Neural cell (in vitro differentiated cells): ENCODE data around the gene NFIB. TPM values are rescaled to one million over a fixed set of nuclear protein-coding genes. Genes with fewer than 3 reads are reported as not detected.

ENCODE experiments used
- H2AFZ ChIP-seq: fragments of 200-600, 300-800 bp; sonication (generic), shearing (Covaris generic); 2 replicates; pipeline ENCODE4 v1.6.0; 2014; ENCODE audit warnings: low read depth, mild to moderate bottlenecking, antibody characterized with exemption, low read length, moderate library complexity
- H3F3A ChIP-seq: fragments of 200-600 bp; shearing (Covaris generic); 2 replicates; pipeline ENCODE4 v1.6.1; 2016; ENCODE audit warnings: mild to moderate bottlenecking, moderate library complexity, mixed read lengths, antibody characterized with exemption, low read length; ENCODE audit not compliant: insufficient read depth, poor library complexity, severe bottlenecking
- H3K27ac ChIP-seq: fragments of 200-600, 300-800 bp; sonication (generic), shearing (Covaris generic); 2 replicates; pipeline ENCODE4 v1.5.1; 2014; ENCODE audit warnings: mild to moderate bottlenecking, low read length, moderate library complexity
- H3K27me3 ChIP-seq: fragments of 300-800, 200-600 bp; sonication (generic), shearing (Covaris generic); 2 replicates; pipeline ENCODE4 v1.6.0; 2014; ENCODE audit warnings: mild to moderate bottlenecking, low read depth, low read length, moderate library complexity; ENCODE audit not compliant: insufficient read depth
- H3K36me3 ChIP-seq: fragments of 300-800, 200-600 bp; sonication (generic), shearing (Covaris generic); 2 replicates; pipeline ENCODE4 v1.5.1; 2014; ENCODE audit warnings: mild to moderate bottlenecking, antibody characterized with exemption, low read length, moderate library complexity; ENCODE audit not compliant: insufficient read depth
- H3K4me2 ChIP-seq: fragments of 300-800, 200-600 bp; sonication (generic), shearing (Covaris generic); 2 replicates; pipeline ENCODE4 v1.6.0; 2014; ENCODE audit warnings: mild to moderate bottlenecking, low read length
- H3K4me3 ChIP-seq: fragments of 300-800, 200-600 bp; sonication (generic), shearing (Covaris generic); 2 replicates; pipeline ENCODE4 v1.5.1; 2014; ENCODE audit warnings: mild to moderate bottlenecking, low read length, moderate library complexity
- H3K79me2 ChIP-seq: fragments of 200-600 bp; shearing (Covaris generic); replicated peaks from 2 replicates; pipeline ENCODE4 v1.6.0; 2014; ENCODE audit warnings: mild to moderate bottlenecking, low read length, moderate library complexity; ENCODE audit not compliant: insufficient read depth
- H3K9ac ChIP-seq: fragments of 300-800, 200-600 bp; sonication (generic), shearing (Covaris generic); 2 replicates; pipeline ENCODE4 v1.6.1; 2016; ENCODE audit warnings: mild to moderate bottlenecking, low read length, mixed read lengths
- H3K9me2 ChIP-seq: fragments of 200-600 bp; shearing (Covaris generic); 2 replicates; pipeline ENCODE4 v1.6.1; 2016; ENCODE audit warnings: mild to moderate bottlenecking, low read length, mixed read lengths; ENCODE audit not compliant: insufficient read depth
- H3K9me3 ChIP-seq: fragments of 200-600, 300-800 bp; sonication (generic), shearing (Covaris generic); 2 replicates; pipeline ENCODE4 v1.6.1; 2016; ENCODE audit warnings: mild to moderate bottlenecking, mixed run types, low read length, moderate library complexity, mixed read lengths
- H4K20me1 ChIP-seq: fragments of 200-600 bp; shearing (Covaris generic); 2 replicates; pipeline ENCODE4 v1.6.1; 2016; ENCODE audit warnings: mild to moderate bottlenecking, mixed run types; ENCODE audit not compliant: insufficient read depth
- EP300 ChIP-seq: fragments of 450-650 bp; conservative IDR thresholded peaks from 2 replicates; pipeline ENCODE4 v1.6.1; 2014; ENCODE audit warnings: antibody characterized with exemption, mild to moderate bottlenecking, moderate library complexity; ENCODE audit not compliant: poor library complexity, severe bottlenecking
- EZH2 ChIP-seq: fragments of 200-600, 300-800 bp; shearing (Covaris generic), sonication (generic); IDR thresholded peaks from 2 replicates; pipeline ENCODE4 v1.6.1; 2014; ENCODE audit warnings: antibody characterized with exemption, low read length, borderline replicate concordance, mild to moderate bottlenecking; ENCODE audit not compliant: insufficient read depth, poor library complexity, severe bottlenecking
- MXI1 ChIP-seq: fragments of 450-650 bp; conservative IDR thresholded peaks from 2 replicates; pipeline ENCODE4 v1.6.1; 2014; ENCODE audit warnings: antibody characterized with exemption, mild to moderate bottlenecking; ENCODE audit not compliant: poor library complexity, severe bottlenecking
- POLR2AphosphoS5 ChIP-seq: IDR thresholded peaks from 2 replicates; pipeline ENCODE4 v1.6.1; 2012
- RAD21 ChIP-seq: fragments of 450-650 bp; conservative IDR thresholded peaks from 2 replicates; pipeline ENCODE4 v1.6.1; 2014; ENCODE audit warnings: antibody characterized with exemption, mild to moderate bottlenecking, moderate library complexity
- SMC3 ChIP-seq: fragments of 450-650 bp; conservative IDR thresholded peaks from 2 replicates; pipeline ENCODE4 v1.6.1; 2014; ENCODE audit warnings: antibody characterized with exemption, mild to moderate bottlenecking, moderate library complexity; ENCODE audit not compliant: poor library complexity
- TAF1 ChIP-seq: IDR thresholded peaks from 2 replicates; pipeline ENCODE4 v1.6.1; 2012; ENCODE audit warnings: low read depth
- polyA plus RNA-seq: library from polyadenylated mRNA; depleted of rRNA; stranded (reverse); fragments of >200 nt; gene quantifications from 2 replicates; pipeline ENCODE4 v1.2.3, GENCODE V29; 2014
- TF ChIP-seq, protein P1 (sequence below): IDR thresholded peaks from 2 replicates; pipeline ENCODE4 v1.6.1; 2012; ENCODE audit warnings: borderline replicate concordance
- TF ChIP-seq, protein P2 (sequence below): fragments of 450-650 bp; IDR thresholded peaks from 2 replicates; pipeline ENCODE4 v1.5.1; 2014; ENCODE audit warnings: antibody characterized with exemption, mild to moderate bottlenecking, moderate library complexity; ENCODE audit not compliant: poor library complexity, severe bottlenecking

The NFIB gene
- polyA plus RNA-seq, 1 donor from 2014 or later = 0.73 TPM

DNA sequence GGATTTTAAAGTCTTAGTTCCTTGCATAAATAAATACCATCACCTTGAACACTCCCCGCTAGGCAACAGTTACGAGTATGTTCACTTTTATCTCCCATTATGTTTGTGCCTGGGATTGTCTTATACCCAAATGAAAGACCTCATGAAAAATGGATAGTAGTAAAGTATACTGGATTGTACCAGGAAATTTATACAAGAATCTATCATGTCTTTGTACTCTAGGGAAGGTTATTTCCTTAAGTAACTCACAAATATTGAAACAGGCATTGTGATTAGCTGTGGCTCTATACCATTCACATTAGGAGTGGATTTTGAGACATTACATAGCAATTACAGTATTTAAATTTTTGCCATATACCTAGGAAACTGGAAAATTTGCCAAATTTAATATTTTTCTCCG is 24.0 kb downstream of the NFIB start:
- H3K4me2 ChIP-seq = no peak overlapping the region
- H3K9ac ChIP-seq = no peak overlapping the region
- H3K9me3 ChIP-seq = no peaks in the 10 kb centered on the region
- H3K27me3 ChIP-seq = no peaks in the 10 kb centered on the region
- H2AFZ ChIP-seq = no peak overlapping the region
- no peaks in the 10 kb centered on the region for H3K79me2 ChIP-seq
- no peak overlapping the region for H3K4me3 ChIP-seq
- no peak for TF ChIP-seq MXI1
- no peak for TF ChIP-seq EZH2
- TF ChIP-seq RAD21 = no peak
- TF ChIP-seq, protein P1, sequence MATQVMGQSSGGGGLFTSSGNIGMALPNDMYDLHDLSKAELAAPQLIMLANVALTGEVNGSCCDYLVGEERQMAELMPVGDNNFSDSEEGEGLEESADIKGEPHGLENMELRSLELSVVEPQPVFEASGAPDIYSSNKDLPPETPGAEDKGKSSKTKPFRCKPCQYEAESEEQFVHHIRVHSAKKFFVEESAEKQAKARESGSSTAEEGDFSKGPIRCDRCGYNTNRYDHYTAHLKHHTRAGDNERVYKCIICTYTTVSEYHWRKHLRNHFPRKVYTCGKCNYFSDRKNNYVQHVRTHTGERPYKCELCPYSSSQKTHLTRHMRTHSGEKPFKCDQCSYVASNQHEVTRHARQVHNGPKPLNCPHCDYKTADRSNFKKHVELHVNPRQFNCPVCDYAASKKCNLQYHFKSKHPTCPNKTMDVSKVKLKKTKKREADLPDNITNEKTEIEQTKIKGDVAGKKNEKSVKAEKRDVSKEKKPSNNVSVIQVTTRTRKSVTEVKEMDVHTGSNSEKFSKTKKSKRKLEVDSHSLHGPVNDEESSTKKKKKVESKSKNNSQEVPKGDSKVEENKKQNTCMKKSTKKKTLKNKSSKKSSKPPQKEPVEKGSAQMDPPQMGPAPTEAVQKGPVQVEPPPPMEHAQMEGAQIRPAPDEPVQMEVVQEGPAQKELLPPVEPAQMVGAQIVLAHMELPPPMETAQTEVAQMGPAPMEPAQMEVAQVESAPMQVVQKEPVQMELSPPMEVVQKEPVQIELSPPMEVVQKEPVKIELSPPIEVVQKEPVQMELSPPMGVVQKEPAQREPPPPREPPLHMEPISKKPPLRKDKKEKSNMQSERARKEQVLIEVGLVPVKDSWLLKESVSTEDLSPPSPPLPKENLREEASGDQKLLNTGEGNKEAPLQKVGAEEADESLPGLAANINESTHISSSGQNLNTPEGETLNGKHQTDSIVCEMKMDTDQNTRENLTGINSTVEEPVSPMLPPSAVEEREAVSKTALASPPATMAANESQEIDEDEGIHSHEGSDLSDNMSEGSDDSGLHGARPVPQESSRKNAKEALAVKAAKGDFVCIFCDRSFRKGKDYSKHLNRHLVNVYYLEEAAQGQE = no peak
- no peak for TF ChIP-seq POLR2AphosphoS5
- TF ChIP-seq EP300 = no peak
- TF ChIP-seq, protein P2, sequence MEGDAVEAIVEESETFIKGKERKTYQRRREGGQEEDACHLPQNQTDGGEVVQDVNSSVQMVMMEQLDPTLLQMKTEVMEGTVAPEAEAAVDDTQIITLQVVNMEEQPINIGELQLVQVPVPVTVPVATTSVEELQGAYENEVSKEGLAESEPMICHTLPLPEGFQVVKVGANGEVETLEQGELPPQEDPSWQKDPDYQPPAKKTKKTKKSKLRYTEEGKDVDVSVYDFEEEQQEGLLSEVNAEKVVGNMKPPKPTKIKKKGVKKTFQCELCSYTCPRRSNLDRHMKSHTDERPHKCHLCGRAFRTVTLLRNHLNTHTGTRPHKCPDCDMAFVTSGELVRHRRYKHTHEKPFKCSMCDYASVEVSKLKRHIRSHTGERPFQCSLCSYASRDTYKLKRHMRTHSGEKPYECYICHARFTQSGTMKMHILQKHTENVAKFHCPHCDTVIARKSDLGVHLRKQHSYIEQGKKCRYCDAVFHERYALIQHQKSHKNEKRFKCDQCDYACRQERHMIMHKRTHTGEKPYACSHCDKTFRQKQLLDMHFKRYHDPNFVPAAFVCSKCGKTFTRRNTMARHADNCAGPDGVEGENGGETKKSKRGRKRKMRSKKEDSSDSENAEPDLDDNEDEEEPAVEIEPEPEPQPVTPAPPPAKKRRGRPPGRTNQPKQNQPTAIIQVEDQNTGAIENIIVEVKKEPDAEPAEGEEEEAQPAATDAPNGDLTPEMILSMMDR = no peak
- no peak for TF ChIP-seq SMC3
- no peak for TF ChIP-seq TAF1
- H3K36me3 ChIP-seq = no peaks in the 10 kb centered on the region
- H3K27ac ChIP-seq = no peak overlapping the region
- no peaks in the 10 kb centered on the region for H4K20me1 ChIP-seq
- no peaks in the 10 kb centered on the region for H3K9me2 ChIP-seq
- H3F3A ChIP-seq = no peaks in the 10 kb centered on the region

DNA sequence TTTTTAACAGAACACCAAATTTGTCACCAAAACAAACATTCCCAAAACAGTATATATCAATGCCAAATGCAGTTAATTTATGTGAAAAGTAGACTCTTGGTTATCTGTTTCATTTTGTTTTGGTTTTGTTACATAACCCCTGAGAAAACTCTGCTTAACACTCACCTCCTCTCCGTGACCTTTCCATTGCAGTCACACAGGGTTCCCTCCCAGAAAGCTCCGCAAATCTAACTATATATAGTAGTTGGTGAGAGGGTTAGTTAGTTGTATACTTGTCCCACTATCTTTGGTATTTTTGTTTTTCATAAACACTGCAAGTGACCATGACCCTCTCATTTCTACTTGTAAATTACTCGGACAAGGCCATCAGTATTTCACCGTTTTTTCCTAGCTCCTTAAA is 25.5 kb downstream of the NFIB start:
- Histone ChIP-seq H3K9ac (no peak overlapping the region), H3K4me3 (no peak overlapping the region), H2AFZ (no peak overlapping the region), H3K79me2 (no peaks in the 10 kb centered on the region), H3K27me3 (no peaks in the 10 kb centered on the region), H3K9me2 (no peaks in the 10 kb centered on the region), H3K4me2 (no peak overlapping the region), H3K27ac (no peak overlapping the region), H3F3A (no peaks in the 10 kb centered on the region), H3K9me3 (no peaks in the 10 kb centered on the region), H3K36me3 (no peaks in the 10 kb centered on the region), H4K20me1 (no peaks in the 10 kb centered on the region)
- TF ChIP-seq POLR2AphosphoS5 = no peak
- TF ChIP-seq, protein P1 = no peak
